Muscle of back (tissue), 13 donors: ENCODE measurements around the gene OR4D5. TPM values are rescaled to one million over a fixed set of nuclear protein-coding genes. Genes with fewer than 3 reads are reported as not detected.
A peak's percentile ranks its signal among the peaks of the same experiment; 100 is the strongest.

Experiments
- DNase-seq, 3 donors: peaks; one replicate each; pipeline versions ENCODE4 v3.0.0 to v3.0.0-alpha.2; 2013
- long read RNA-seq, 9 donors: transcript quantifications; one replicate each; lab custom pipeline, GENCODE V29; 2026
- polyA plus RNA-seq, 10 donors: library from polyadenylated mRNA; unstranded; fragments of 120-200 nt; gene quantifications; one replicate each; pipeline ENCODE4 v1.2.1, GENCODE V29; 2013; ENCODE audit not compliant: insufficient read length in 10 of 10

The OR4D5 gene
- polyA plus RNA-seq = not detected
- long read RNA-seq, donor 1 = 0 reads
- long read RNA-seq, donor 2 = 0 reads
- long read RNA-seq, donor 3 = 0 reads
- long read RNA-seq, donor 4 = 0 reads
- long read RNA-seq, donor 5 = 0 reads
- long read RNA-seq, donor 6 = 0 reads
- long read RNA-seq, donor 7 = 0 reads
- long read RNA-seq, donor 8 = 0 reads
- long read RNA-seq, donor 9 = 0 reads

DNA sequence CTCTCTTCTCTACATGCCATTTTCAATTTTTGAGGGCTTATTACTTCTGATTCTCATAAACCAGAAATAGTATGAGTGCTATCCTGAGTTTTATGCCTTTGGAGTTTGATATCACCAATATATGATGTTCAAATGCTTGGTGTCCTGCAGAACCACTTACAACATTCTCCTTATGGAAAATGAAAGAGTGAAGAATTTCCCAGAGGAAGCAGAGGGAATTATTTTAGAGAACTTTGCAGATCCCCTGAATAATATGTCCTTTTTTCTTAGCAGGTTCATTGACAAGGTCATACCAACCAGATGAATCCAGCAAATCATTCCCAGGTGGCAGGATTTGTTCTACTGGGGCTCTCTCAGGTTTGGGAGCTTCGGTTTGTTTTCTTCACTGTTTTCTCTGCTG lies at the start of gene OR4D5:
OR4D5 (plus strand) TSS at position 301 of the 400 bp plus-strand sequence; CDS start at position 301, 0 bp downstream.
- no peak for DNase-seq

DNA sequence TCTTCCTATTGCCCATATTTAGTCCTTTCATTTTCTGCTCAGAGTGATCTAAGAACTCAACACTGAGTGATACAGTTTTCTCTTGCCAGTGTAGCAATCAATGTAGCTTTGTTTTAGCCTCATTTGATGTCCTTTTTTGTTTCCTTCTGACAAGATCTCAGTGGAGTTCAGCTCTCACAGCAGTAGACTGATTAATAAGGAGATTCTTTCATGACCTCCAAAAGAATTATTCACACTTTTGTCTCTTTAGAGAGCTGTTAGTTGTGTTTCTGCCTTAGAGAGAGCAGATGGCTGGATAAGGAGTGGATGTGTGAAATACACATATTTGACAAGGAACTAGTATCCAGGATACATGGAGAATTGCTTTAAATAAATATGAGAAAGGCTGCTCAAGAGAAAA lies 47.4 kb upstream of the OR4D5 start:
- no peak for DNase-seq

DNA sequence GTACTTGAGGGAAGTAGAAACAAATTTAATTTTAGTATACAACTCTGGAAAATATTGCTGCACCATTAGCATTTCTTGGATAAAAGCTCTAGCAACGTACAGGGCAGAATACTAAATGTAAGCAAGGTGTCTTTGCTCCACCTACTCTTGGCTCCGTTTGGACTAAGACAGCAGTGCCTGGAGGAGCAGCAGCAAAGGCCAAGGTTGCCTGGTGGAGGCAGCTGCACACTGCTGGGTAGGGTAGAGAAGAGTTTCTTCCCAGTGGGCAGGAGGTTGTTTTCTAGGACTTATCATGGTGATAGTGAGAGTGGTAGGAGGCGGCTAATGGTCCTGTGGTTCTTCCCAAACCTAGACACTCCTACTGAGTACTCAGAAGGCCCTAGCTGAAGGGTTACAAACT lies 39.6 kb upstream of the OR4D5 start:
- DNase-seq = no peak

DNA sequence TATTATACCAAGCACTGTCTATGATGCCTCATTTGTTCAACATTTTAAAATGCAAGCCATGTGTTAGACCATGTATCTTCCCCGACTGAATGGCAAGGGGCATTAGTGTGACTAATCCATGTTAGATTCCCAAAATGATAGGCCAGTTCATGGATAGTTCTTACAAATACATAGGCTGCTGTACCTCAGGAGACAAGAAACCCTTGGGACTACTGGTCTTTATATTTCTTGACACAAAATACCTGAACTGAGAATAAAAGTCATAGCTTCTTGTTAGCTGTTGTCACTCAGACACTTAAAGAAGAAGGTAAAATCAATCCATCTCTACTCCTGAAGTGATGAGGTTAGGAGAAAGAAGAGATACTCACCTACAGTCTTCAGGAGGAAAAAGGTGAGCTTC lies 37.5 kb upstream of the OR4D5 start, which contains the start of gene OR8D4:
OR8D4 (plus strand) TSS at position 301 of the 400 bp plus-strand sequence. CDS start 4,265 bp downstream, outside the sequence.
- no peak for DNase-seq

DNA sequence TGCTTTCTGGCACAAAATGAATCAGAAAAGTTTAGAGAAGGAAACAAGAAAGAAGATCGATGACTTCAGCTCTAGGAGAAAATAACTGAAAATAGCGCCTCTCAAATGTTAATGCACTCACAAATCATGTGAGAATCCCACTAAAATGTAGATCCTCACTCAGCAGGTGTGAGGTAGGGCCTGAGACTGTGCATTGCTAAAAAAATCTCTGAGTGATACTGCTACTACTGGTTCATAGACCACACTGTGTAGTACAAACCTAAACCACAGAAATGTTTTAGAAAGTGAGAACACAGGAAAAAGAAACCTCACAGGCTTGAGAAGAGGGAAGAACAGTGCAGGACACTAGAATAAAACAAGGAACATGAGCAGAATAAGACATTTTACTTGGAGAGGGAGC lies 35.5 kb upstream of the OR4D5 start:
- no peak for DNase-seq

DNA sequence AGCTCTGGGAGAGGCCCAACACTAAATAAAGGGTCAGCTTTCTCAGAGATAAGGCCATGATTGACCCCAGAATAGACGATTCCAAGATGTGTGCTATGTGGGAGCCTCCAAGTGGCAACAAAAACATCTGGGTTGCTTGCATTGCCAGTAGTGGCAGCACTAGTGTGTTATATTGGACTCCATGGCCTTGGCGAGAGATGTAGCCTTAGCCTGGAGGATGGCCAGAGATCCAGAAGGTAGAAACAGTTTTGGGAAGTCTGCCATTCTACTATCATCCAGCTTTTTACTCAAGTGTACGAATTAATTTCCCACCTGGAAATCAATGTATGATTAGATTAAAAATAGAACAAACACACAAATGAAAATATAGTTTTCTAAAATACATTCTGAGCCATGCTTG lies 34.5 kb upstream of the OR4D5 start:
- no peak for DNase-seq

DNA sequence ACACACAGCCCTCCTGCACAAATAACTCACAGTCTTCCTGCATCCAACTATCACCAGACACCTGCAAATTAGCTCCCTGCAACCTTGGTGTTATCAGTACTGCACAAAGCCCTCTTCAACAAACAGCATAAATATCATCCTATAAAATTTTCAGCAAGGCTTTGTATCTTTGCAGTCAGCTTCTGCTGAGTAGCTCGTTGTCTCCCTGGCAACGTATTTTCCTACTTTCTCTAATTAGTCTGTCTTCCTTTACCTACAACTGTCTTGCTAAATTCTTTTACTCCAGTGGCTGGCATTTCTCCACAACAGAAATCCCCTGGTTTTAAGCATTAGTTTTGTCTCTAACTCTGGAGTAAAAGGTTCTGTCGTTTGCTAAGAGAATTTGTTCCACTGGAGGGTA lies 33.6 kb upstream of the OR4D5 start:
- DNase-seq = no peak

DNA sequence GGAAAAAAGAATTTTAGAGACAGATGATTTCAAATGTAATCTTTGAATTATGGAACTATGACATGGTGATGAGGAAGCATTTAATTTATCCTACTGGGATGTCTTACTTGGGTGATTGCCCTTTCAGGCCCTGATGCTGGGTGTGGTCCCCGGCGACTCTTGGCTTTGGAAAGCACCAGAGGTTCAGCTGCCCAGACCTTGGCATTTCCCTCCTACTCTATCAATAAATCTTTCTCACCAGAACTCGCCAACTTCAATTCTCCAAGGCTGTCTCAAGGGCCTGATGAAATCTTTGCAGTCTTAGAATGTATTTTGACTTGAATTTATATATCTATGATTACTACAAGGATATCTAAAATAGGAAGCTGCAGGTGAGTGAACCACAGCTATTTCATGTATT lies 18.5 kb upstream of the OR4D5 start:
- no peak for DNase-seq

DNA sequence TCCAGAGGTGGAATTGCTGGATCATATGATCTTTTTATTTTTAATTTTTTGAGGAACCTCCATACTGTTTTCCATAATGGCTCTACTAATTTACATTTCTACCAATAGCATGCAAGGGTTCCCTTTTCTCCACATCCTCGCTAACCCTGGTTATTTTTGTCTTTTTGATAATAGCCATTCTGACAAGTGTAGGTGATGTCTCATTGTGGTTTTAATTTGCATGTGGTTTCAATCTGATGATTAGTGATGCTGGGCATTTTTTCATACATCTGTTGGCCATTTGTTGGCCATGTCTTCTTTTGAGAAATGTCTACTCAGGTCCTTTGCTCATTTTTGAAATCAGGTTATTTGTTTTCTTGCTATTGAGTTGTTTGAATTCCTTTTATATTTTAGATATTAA lies 15.4 kb upstream of the OR4D5 start:
- DNase-seq = no peak

DNA sequence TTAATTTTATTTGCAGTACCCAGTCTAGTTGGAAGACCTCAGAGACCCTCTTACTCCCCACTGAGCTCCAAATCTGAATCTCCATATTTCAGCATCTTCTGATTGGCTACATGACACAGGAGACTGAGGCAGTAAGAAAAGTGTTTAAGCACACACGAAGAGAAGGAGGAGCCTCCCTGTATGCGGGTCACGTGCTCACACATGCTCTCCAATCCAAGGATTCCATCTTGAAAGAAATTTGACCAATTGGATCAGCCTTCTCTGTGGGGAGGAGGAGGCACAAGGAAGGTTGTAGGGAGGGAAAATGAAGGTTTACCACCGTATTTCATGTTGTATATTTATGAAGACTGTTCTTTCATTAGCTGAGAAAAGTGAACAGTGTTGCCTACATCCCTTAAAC lies 3.0 kb downstream of the OR4D5 start:
- DNase-seq = no peak

DNA sequence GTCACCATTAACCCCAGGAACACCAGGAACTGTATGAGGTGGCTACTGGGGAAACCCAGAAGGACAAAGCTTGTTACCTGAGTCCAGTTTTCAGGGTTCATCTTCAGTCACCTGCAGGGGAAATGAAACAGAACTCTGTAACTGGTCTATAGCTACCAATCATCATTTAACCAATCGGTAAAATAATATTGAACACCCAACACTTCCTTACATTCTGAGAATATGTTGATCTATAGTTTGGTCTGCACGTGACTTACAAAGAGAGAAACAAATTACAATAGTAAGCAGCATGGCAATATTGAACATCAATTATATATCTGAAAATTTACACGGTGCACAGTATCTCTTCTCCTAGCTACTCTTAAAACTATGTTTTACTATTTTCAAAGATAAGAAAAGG lies 4.3 kb downstream of the OR4D5 start, which contains the start of gene OR6T1:
OR6T1 (minus strand) TSS at position 101 of the 400 bp plus-strand sequence; CDS start at position 101, 0 bp downstream.
- DNase-seq = no peak

DNA sequence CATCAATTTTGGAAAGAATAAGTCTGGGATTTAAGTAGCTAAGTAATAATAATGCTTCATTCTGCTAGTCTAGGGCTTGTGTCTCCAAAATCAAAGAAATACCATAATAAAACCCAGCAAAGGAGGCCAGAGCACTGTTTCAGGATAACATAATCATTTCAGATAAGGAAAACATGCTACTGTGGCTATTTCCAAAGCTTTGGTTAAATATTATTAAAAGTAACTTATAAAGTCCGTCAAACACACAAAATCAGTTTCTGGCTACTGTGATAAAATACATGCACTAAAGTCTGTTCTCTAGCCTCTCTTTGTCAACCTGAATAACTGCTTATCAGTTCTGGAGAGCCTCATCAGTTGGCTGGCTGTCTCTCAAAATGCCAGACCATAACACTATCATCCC lies 5.7 kb downstream of the OR4D5 start:
- no peak for DNase-seq

DNA sequence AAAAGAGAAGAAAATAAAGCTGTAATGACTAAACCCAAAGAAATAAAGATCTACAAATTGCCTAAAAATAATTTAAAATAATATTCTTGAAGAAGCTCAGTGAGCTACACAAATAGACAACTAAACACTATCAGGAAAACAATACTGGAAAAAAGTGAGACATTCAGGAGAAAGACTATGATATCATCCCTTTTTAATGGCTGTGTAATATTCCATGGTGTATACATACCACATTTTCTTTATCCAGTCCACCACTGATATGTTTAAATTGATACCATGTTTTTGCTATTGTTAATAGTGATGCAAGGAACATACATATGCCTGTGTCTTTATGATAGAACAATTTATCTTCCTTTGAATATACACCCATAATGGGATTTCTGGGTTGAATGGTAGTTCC lies 17.3 kb downstream of the OR4D5 start:
- DNase-seq = no peak

DNA sequence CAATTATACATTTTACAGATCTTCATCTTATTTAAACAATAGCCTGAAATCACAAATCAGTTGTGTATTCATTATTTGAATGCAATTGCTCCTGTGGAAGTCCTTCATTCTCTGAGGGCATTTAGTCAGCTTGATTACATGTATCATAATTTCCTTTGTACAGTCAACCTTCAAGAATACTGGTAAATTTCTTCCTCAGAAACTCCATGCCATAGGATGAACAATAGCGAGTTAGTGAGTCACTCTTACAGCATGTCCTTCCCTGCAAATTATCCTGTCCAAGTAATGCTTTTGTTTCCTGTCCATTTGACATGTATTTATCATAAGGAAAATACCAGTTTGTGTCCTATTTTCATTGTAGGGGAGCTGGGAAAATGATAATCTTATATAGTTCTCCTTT lies 34.4 kb downstream of the OR4D5 start:
- DNase-seq = peak in 1 of 3 donors; percentile 33

DNA sequence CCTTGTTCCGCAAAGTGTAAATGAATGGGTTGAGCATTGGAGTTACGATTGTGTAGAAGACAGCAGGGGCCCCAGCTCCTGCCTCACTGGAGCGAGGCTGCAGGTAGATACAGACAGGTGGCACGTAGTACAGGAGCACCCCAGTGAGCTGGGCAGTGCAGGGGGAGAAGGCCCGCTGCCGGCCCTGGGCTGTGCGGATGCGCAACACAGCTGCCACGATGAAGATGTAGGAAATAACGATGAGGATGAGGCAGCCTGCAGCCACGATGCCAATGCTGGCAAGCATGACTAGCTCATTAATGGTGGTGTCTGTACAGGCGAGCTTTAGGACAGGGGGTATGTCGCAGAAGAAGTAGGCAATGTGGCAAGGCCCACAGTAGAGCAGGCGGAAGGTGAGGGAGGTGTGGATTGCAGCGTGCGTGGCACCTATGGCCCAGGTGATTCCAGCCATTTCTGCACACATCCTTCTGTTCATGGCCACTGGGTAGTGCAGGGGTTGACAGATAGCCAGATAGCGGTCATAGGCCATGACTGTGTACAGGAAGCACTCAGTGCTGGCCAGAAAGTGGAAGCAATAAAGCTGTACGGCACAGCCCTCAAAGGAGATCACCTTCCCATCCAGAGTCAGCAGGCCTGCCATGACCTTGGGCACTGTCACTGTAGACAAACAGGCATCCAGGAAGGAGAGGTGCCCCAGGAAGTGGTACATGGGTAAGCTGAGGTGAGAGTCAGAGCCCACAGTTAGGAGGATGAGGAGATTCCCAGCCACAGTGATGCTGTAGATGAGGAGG lies 37.5 kb downstream of the OR4D5 start:
- no peak for DNase-seq

DNA sequence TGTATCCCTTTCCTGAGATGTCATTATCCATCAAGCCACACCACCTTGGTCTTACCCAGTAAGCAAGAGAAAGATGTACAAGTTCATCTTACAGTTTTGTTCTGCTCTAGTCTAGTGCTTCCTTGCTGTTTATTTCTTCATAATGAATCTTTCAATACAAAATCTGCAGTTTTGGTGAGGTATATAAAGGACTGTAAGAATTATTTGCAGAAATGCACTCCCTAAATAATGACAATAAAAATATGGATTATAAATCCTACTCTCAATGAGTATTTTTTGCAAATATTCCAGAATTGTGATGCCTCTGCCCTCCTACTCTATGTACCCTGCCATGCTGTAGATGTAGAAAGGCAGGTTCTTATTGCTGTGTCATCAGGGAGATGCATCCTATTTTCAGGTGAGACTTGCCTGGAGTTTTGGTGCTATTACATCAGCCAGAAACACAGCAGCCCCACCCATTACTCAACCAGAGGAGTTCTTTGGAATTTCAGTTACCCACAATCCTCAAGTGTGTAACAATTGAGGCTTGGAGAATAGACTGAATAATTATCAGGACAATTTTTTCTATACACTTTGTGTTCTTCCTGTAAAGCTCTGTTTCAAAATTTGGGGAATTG lies 38.4 kb downstream of the OR4D5 start, which contains the start of gene OR10S1:
OR10S1 (minus strand) TSS at position 51 of the 617 bp plus-strand sequence. CDS start 117 bp downstream, outside the sequence.
- no peak for DNase-seq

DNA sequence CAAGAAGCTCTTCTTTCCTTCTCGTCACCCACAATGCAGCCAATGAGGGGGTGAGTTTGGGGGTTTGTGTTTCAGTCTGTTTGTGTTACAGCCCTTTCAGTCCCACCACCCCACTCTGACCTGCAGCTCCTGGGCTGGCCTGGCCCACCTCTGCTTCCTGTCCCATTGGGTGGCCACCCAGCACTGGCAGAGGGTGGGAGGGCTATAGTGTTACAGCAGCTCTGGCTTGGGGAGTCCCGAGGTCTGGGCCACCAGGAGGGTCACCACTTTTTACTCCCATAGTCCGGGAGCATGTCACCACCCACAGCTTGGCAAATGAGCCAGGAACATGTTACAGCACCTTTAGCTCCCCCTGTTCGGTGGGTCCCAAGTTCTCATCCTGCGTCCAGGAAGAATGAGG lies 39.9 kb downstream of the OR4D5 start:
- no peak for DNase-seq

Other genes with a start within 250 kb of the OR4D5 start
- gene ZNF202, start 198.0 kb upstream of the OR4D5 start, polyA plus RNA-seq = 10 to 100 TPM; 13.1 to 21.9 (median 18.3) TPM
- gene OR6X1, start 185.1 kb upstream of the OR4D5 start, polyA plus RNA-seq = not detected
- gene OR6M1, start 133.3 kb upstream of the OR4D5 start, polyA plus RNA-seq = not detected
- gene TMEM225, start 53.9 kb upstream of the OR4D5 start, polyA plus RNA-seq = not detected
- gene OR8D4, start 37.5 kb upstream of the OR4D5 start, polyA plus RNA-seq = under 1 TPM in 6 of 10 donors, not detected in 4; 0.05 to 0.21 (median 0.11) TPM
- not detected for gene OR6T1, start 4.2 kb downstream of the OR4D5 start, polyA plus RNA-seq
- gene OR10S1, start 38.2 kb downstream of the OR4D5 start, polyA plus RNA-seq = not detected
- not detected for gene OR10G6, start 55.5 kb downstream of the OR4D5 start, polyA plus RNA-seq
- gene OR10G4, start 73.4 kb downstream of the OR4D5 start, polyA plus RNA-seq = under 1 TPM in 1 of 10 donors, not detected in 9; 0.06 TPM
- not detected for gene OR10G9, start 83.4 kb downstream of the OR4D5 start, polyA plus RNA-seq
- gene OR10G8, start 87.2 kb downstream of the OR4D5 start, polyA plus RNA-seq = not detected
- not detected for gene OR10G7, start 101.7 kb downstream of the OR4D5 start, polyA plus RNA-seq
- gene VWA5A, start 175.8 kb downstream of the OR4D5 start, polyA plus RNA-seq = 100 to 1,000 TPM in 7 of 10 donors, 10 to 100 TPM in 3; 73.6 to 136 (median 107) TPM
- gene OR10D3, start 243.7 kb downstream of the OR4D5 start, polyA plus RNA-seq = not detected